Globus pallidus (tissue), 1 donor: ENCODE data around the gene HSF4.

ENCODE experiments used
- DNase-seq: peaks from one replicate; pipeline ENCODE4 v3.0.0-alpha.2; 2015; ENCODE audit warnings: low spot score

The HSF4 gene

DNA sequence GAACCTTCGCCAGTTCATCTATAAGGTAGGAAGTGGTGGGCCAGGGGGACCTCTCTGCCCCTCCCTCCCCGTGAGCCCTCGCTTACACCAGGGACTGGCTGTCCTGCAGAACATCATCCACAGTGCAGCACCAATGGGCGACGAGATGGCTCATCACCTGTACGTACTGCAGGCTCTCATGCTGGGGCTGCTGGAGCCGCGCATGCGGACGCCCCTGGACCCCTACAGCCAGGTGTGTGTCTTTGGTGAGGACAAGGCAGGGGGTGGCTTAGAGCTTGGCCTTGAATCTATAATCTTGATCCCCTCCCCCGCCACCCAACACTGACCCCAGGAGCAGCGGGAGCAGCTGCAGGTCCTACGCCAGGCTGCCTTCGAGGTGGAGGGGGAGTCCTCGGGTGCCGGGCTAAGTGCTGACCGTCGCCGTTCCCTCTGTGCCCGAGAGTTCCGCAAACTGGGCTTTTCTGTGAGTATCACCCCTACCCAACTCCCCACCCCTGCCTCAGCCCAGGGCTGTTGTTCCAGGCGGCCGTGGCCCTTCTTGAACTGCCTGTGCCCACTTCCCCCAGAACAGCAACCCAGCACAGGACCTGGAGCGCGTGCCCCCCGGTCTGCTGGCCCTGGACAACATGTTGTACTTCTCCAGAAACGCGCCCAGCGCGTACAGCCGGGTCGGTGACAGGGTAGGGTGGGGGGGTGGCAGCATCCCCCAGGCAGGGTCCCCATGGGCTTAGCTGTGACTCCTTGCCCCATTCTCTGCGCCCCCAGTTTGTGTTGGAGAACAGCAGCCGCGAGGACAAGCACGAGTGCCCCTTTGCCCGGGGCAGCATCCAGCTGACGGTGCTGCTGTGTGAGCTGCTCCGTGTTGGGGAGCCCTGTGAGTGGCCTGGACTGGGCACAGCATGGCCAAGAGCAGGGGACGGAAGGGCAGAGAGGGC is 37.1 kb downstream of the HSF4 start:
- DNase-seq, result no peak

GRCh38 chr16:67202426-67202825 is 37.9 kb downstream of the HSF4 start:
- no peak for DNase-seq

GRCh38 chr16:67202956-67203493 is 38.5 kb downstream of the HSF4 start:
- DNase-seq, result no peak

DNA sequence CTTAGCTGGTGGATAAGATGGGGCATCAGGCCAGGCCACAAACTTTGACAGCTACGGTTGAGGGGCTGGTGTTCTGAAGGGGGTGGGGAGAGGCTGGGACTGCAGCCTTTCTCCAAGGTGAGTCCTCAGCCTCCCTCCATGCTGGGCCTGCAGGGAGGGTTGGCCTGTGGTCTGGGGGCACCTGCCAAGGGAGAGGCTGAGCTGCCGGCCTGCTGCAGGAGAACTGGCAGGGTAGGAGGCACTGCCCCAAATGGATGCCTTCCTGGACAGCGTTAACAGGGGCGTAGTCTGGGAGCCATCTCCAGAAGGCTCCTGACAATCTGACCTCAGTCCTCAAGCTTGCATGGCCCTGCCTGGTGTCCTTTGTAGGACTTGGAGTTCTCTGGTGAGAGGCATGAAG is 39.5 kb downstream of the HSF4 start:
- no peak for DNase-seq

DNA sequence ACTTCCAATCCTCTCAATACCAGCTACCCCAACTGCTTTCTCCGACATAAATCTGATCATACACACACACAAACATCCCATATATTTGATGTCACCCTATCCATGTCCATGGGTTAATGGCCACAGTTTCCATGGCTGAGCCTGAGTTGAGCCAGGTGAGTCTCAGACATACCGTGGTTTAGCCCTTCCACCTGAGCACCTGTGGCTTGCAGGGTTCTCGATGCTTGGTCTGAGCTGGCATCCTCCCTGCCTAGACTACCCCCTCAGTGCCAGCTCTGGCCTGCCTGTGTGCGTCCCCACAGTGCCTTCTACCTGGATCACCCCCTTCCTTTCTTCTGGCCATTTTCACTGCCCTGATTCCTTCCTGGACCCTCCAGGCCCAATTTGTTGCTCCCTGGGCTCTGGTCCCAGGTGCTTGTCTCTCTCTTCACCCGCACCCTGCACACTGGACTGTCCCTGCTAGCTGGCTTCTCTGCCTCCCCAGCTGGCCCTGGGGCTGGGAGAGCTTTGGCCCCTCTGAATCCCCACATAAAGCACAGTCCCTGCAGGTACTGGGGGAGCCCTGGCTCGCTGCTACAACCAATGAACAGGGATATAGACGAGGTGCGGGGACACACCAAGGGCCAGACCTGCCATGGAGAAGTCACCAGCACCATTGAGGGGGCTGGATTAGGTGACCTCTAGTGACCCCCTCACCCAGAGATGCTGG is 41.7 kb downstream of the HSF4 start:
- DNase-seq, result no peak

- DNase-seq, result no peak
Measured at GRCh38 chr16:67206838-67207248, 42.3 kb downstream of the HSF4 start.

DNA sequence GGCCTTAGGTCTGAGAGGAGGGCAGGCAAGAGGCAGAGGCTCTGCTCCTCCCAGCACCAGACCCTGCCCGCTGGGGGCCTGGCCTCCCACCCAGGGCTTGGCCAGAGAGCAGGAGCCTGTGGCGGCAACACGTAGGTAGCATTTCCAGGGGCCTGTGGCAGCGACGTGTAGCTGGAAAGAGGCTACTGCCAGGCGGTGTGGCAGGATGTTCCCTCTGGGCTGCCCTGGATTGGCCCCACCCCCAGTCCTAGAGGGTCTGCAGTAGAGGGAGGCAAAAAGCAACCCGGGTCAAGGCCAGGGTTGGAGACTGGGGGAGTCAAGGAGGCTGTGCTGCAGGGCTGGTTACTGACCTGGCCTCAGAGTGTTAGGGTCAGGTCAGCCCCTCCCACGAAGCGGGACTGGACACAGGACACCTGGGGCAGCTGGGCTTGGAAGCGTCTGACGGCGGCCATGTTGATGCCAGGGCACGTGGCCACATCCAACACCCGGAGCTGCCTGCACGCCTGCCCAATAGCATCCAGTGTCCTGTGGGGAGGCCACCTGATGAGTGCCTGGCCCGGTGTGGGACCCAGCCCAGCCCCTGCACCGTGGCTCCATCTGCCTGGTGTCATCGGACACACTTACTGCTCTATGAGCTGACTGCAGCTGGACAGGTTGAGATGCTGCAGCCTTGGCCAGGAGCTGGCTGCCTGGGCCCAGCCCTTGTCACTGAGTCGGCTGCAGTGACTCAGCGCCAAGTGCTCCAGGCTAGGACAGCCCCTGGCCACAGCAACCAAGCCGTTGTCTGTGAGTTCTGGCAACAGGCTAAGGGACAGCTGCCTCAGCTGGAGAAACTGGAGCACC is 42.9 kb downstream of the HSF4 start:
- no peak for DNase-seq

GRCh38 chr16:67208154-67208896 is 43.8 kb downstream of the HSF4 start:
- no peak for DNase-seq

GRCh38 chr16:67209565-67209964 is 45.0 kb downstream of the HSF4 start:
- no peak for DNase-seq

GRCh38 chr16:67210069-67210937 is 45.8 kb downstream of the HSF4 start:
- no peak for DNase-seq

DNA sequence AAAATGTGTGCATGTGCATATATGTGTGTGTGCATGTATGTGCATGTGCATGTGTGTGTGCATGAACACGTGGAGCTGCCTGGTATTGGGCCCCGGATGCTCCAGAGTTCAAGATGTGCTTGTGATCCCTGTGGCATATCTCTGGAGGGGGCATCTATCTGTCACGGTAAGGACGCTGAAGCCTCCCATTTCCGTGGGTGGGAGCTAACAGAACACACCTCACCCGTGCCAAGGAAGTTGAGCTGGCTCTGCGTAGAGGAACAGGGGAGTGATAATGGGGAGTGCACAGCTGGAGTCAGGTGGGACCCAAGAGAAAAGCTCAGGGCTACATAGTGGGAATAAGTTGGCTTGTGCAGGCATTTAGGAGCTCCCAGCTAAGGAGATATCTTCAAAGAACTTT is 47.1 kb downstream of the HSF4 start:
- no peak for DNase-seq

- DNase-seq, result no peak
Measured at GRCh38 chr16:67212766-67213165, 48.2 kb downstream of the HSF4 start.

DNA sequence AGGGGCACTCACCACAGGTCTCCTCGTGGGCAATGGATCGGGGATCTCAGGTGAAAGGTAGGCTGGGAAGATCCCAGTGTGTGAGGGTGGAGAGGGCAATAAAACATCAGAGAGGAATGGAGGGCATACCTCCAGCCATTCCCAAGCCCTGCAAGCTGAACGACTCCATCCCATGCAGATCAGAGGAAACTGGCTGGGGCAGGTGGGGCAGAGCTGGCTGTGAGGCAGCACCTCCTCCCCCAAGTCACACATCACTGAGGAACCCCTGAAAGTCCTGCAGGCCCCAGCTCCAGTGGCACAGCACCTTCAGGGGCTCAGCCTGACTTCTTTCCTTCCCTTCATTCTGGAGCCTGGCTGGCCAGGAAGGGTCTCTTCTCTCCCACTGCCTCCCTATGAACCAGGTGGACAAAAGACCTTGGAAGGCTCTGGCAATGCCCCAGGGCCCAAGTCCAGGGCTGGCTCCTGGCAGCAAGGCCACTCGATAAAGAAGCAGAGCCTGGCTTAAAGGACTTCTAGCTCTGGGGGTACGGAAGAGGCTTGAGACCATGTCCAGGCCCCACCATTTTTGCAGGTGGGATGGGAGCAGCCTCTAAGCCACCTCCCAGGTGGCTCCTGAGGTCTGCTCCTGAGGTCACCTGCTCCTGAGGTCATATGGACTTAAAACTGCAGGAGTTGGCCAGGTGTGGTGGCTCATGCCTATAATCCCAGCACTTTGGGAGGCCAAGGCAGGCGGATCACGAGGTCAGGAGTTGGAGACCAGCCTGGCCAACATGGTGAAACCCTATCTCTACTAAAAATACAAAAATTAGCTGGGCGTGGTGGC is 48.9 kb downstream of the HSF4 start:
- DNase-seq, result no peak

GRCh38 chr16:67215706-67216105 is 51.2 kb downstream of the HSF4 start:
- no peak for DNase-seq

GRCh38 chr16:67216612-67217490 is 52.3 kb downstream of the HSF4 start:
- peak; percentile 40 for DNase-seq
